Gastrocnemius medialis (tissue), 4 donors: Measurements from ENCODE around the gene CORO1A. TPM values are rescaled to one million over a fixed set of nuclear protein-coding genes. Genes with fewer than 3 reads are reported as not detected.

Experiments
- ATAC-seq, 2 donors: fragments of 150-250 bp; one replicate each; pipeline ENCODE4 v1.9.1; 2016
- DNase-seq, 2 donors: peaks; one replicate each; pipeline ENCODE4 v3.0.0-alpha.2; 2019
- H3K27ac ChIP-seq, 4 donors: fragments of 200-600 bp; sonication (generic); 1 replicate in 1 of 4; 2 replicates in 3 of 4; pipeline ENCODE4 v1.5.1; 2016 to 2018; ENCODE audit warnings: mild to moderate bottlenecking in 2 of 4, moderate library complexity in 1 of 4
- H3K27me3 ChIP-seq, 3 donors: fragments of 200-600 bp; sonication (generic) in 2 of 3; 1 replicate in 1 of 3; 2 replicates in 2 of 3; pipeline versions ENCODE4 v1.5.1 to v1.6.0; 2016 to 2019; ENCODE audit warnings: mild to moderate bottlenecking in 1 of 3, moderate library complexity in 1 of 3
- H3K36me3 ChIP-seq, 2 donors: fragments of 200-600 bp; sonication (generic) in 1 of 2; one replicate each; pipeline ENCODE4 v1.5.1; 2017 to 2018
- H3K4me1 ChIP-seq, 2 donors: fragments of 200-600 bp; sonication (generic) in 1 of 2; one replicate each; pipeline ENCODE4 v1.5.1; 2016 to 2017; ENCODE audit warnings: mild to moderate bottlenecking in 2 of 2
- H3K4me3 ChIP-seq, 4 donors: fragments of 200-600 bp; sonication (generic) in 3 of 4; 1 replicate in 1 of 4; 2 replicates in 3 of 4; pipeline ENCODE4 v1.5.1; 2016 to 2019; ENCODE audit warnings: mild to moderate bottlenecking in 2 of 4
- H3K9me3 ChIP-seq, 3 donors: fragments of 200-600 bp; sonication (generic) in 2 of 3; 1 replicate in 1 of 3; 2 replicates in 2 of 3; pipeline ENCODE4 v1.5.1; 2016 to 2019
- POLR2A ChIP-seq, 2 donors: fragments of 450-650 bp; IDR thresholded peaks; one replicate each; pipeline ENCODE4 v1.6.1; 2017; ENCODE audit warnings: antibody characterized with exemption in 2 of 2, mild to moderate bottlenecking in 2 of 2, moderate library complexity in 2 of 2
- in situ Hi-C, 4 donors: fragments of 200-750 bp; cut with MboI; loops; one replicate each; pipeline versions ENCODE4 v1.15.0 to v1.8.0; 2017; ENCODE audit warnings: low sequenced_read_pairs in 4 of 4
- intact Hi-C: fragments of 100-400 bp; cut with DNase I; formaldehyde crosslinking; loops from one replicate; pipeline ENCODE4 v1.15.1; 2023; ENCODE audit warnings: low total_unique reads
- total RNA-seq, 4 donors: library from RNA; depleted of rRNA; stranded (reverse); fragments of >200 nt; gene quantifications; one replicate each; pipeline versions ENCODE4 v1.1.0 to v1.2.3, GENCODE V29; 2016
- TF ChIP-seq, protein P1 (sequence below), 5 experiments: fragments of 450-650 bp in 3 of 5; fragments of 200-600 bp in 2 of 5; sonication (generic) in 2 of 5; IDR thresholded peaks in 4 of 5; conservative IDR thresholded peaks in 1 of 5; 1 replicate in 4 of 5; 2 replicates in 1 of 5; pipeline ENCODE4 v1.5.1; 2016 to 2019; ENCODE audit warnings: antibody characterized with exemption in 5 of 5, mild to moderate bottlenecking in 3 of 5, moderate library complexity in 3 of 5

CORO1A gene
- total RNA-seq, 4 donors from 2014 or later, result 0.44 to 8.9 (median 5.8) TPM

- intact Hi-C loops, result no loop called here
- H3K27ac ChIP-seq, result no peak overlapping the region
- H3K36me3 ChIP-seq, result no peaks in the 10 kb centered on the region
- TF ChIP-seq, protein P1, sequence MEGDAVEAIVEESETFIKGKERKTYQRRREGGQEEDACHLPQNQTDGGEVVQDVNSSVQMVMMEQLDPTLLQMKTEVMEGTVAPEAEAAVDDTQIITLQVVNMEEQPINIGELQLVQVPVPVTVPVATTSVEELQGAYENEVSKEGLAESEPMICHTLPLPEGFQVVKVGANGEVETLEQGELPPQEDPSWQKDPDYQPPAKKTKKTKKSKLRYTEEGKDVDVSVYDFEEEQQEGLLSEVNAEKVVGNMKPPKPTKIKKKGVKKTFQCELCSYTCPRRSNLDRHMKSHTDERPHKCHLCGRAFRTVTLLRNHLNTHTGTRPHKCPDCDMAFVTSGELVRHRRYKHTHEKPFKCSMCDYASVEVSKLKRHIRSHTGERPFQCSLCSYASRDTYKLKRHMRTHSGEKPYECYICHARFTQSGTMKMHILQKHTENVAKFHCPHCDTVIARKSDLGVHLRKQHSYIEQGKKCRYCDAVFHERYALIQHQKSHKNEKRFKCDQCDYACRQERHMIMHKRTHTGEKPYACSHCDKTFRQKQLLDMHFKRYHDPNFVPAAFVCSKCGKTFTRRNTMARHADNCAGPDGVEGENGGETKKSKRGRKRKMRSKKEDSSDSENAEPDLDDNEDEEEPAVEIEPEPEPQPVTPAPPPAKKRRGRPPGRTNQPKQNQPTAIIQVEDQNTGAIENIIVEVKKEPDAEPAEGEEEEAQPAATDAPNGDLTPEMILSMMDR (IDR thresholded peaks at IDR 0.05 in 4 of 5, conservative IDR thresholded peaks at IDR 0.05 in 1 of 5), result no peak
- no peak for TF ChIP-seq POLR2A (IDR thresholded peaks at IDR 0.05)
- no peaks in the 10 kb centered on the region for H3K4me1 ChIP-seq
- no peak overlapping the region for H3K4me3 ChIP-seq
- in situ Hi-C loops, result no loop called here
- no peaks in the 10 kb centered on the region for H3K9me3 ChIP-seq
- DNase-seq (no peak), ATAC-seq (no peak)
- peaks cover 0 to 4% (median 0%) of the 10 kb centered on the region in 3 donors for H3K27me3 ChIP-seq
These were observed 37.7 kb upstream of the CORO1A start for GRCh38 chr16:30145657-30146056.

DNA sequence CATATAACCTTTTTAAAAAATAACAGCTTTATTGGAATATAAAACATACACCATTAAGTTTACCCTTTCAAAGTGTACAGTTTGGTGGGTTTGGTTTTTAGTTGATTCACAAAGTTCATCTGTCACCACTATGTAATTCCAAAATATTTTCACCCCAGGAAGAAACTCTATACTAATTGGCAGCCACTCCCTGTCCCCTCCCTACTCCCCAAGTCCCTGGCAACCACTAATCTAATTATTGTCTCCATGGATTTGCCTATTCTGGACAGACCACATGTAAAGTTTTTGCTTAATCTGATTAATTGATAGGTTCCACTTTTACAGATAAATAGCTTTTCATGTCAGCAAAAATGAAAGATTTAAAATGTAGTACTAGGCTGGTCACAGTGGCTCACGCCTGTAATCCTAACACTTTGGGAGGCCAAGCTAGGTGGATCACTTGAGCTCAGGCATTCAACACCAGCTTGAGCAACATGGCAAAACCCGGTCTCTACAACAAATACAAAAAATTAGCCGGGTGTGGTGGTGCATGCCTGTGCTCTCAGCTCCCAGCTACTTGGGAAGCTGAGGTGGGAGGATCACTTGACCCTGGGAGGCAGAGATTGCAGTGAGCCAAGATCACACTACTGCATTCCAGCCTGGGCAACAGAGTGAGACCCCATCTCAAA is 35.4 kb upstream of the CORO1A start:
- no peak for TF ChIP-seq POLR2A (IDR thresholded peaks at IDR 0.05)
- TF ChIP-seq, protein P1 (IDR thresholded peaks at IDR 0.05 in 4 of 5, conservative IDR thresholded peaks at IDR 0.05 in 1 of 5), result no peak
- intact Hi-C loops (no loop called here), in situ Hi-C loops (no loop called here)
- no peak for ATAC-seq
- Histone ChIP-seq H3K4me3 (no peak overlapping the region), H3K9me3 (no peaks in the 10 kb centered on the region), H3K36me3 (no peaks in the 10 kb centered on the region), H3K27ac (no peak overlapping the region), H3K27me3 (peaks cover 0 to 4% (median 0%) of the 10 kb centered on the region in 3 donors), H3K4me1 (no peaks in the 10 kb centered on the region)
- no peak for DNase-seq

- intact Hi-C loops, result no loop called here
- in situ Hi-C loops, result no loop called here
- no peak for TF ChIP-seq POLR2A (IDR thresholded peaks at IDR 0.05)
- TF ChIP-seq, protein P1 (IDR thresholded peaks at IDR 0.05 in 4 of 5, conservative IDR thresholded peaks at IDR 0.05 in 1 of 5), result no peak
- no peak overlapping the region for H3K4me3 ChIP-seq
- no peaks in the 10 kb centered on the region for H3K9me3 ChIP-seq
- no peaks in the 10 kb centered on the region for H3K36me3 ChIP-seq
- H3K4me1 ChIP-seq, result no peaks in the 10 kb centered on the region
- H3K27me3 ChIP-seq, result peaks cover 0 to 4% (median 0%) of the 10 kb centered on the region in 3 donors
- no peak for DNase-seq
- no peak overlapping the region for H3K27ac ChIP-seq
- no peak for ATAC-seq
These were observed 34.0 kb upstream of the CORO1A start for GRCh38 chr16:30149250-30149930.

GRCh38 chr16:30151091-30151490 is 32.3 kb upstream of the CORO1A start:
- no peak for TF ChIP-seq POLR2A (IDR thresholded peaks at IDR 0.05)
- TF ChIP-seq, protein P1 (IDR thresholded peaks at IDR 0.05 in 4 of 5, conservative IDR thresholded peaks at IDR 0.05 in 1 of 5), result no peak
- H3K27me3 ChIP-seq, result peaks cover 0 to 4% (median 0%) of the 10 kb centered on the region in 3 donors
- H3K4me1 ChIP-seq, result no peaks in the 10 kb centered on the region
- intact Hi-C loops (no loop called here), in situ Hi-C loops (no loop called here)
- H3K4me3 ChIP-seq, result no peak overlapping the region
- H3K9me3 ChIP-seq, result no peaks in the 10 kb centered on the region
- ATAC-seq (no peak), DNase-seq (no peak)
- no peaks in the 10 kb centered on the region for H3K36me3 ChIP-seq
- H3K27ac ChIP-seq, result no peak overlapping the region
